Colonic mucosa (tissue), 4 donors: ENCODE data around the gene PYGO2. TPM values are rescaled to one million over a fixed set of nuclear protein-coding genes. Genes with fewer than 3 reads are reported as not detected.
A peak's percentile ranks its signal among the peaks of the same experiment; 100 is the strongest.

Experiments used
- DNase-seq: peaks from one replicate; pipeline ENCODE4 v3.0.0-alpha.2; 2020
- H3K27ac ChIP-seq: fragments of 200-600 bp; one replicate; pipeline ENCODE4 v1.8.0; 2021
- H3K27me3 ChIP-seq: fragments of 200-600 bp; one replicate; pipeline ENCODE4 v1.8.0; 2021
- H3K36me3 ChIP-seq: fragments of 200-600 bp; one replicate; pipeline ENCODE4 v1.8.0; 2021
- H3K4me1 ChIP-seq: fragments of 200-600 bp; one replicate; pipeline ENCODE4 v1.8.0; 2021; ENCODE audit warnings: mild to moderate bottlenecking
- H3K4me3 ChIP-seq: fragments of 200-600 bp; one replicate; pipeline ENCODE4 v1.8.0; 2021
- H3K9ac ChIP-seq, 2 donors: one replicate each; pipeline ENCODE4 v1.7.0; 2013; ENCODE audit warnings: control low read depth in 2 of 2, low read depth in 2 of 2, low read length in 2 of 2
- H3K9me3 ChIP-seq: fragments of 200-600 bp; one replicate; pipeline ENCODE4 v1.8.0; 2021
- intact Hi-C: fragments of 100-400 bp; cut with DNase I; formaldehyde crosslinking; loops from one replicate; pipeline ENCODE4 v1.14.1; 2022
- total RNA-seq, 2 donors: library from RNA; stranded (reverse); fragmentation: NEBNext Ultra II Directional in 1 of 2; extraction: Animal tissue kit (Norgen Biotek cat#: 25700) in 1 of 2; gene quantifications; one replicate each; pipeline ENCODE4 v1.2.1, GENCODE V29; 2021
- TF ChIP-seq, protein P1 (sequence below): fragments of 200-600 bp; IDR thresholded peaks from one replicate; pipeline ENCODE4 v1.8.0; 2022; ENCODE audit warnings: antibody characterized with exemption, mild to moderate bottlenecking
- donor health status: healthy.
- donor health status: DM: no; HTN: no; CAD: no.
- donor health status: DM: no; HTN: no; CAD: no.

Gene PYGO2
- total RNA-seq, 2 donors from 2014 or later: 25.8 to 33.8 TPM

- H3K36me3 ChIP-seq: no peaks in the 10 kb centered on the region
- peak overlapping the region; percentile 71 to 100 for H3K9ac ChIP-seq
- intact Hi-C loops: no loop called here
Measured at GRCh38 chr1:155008015-155008941, 46.7 kb upstream of the PYGO2 start.

DNA sequence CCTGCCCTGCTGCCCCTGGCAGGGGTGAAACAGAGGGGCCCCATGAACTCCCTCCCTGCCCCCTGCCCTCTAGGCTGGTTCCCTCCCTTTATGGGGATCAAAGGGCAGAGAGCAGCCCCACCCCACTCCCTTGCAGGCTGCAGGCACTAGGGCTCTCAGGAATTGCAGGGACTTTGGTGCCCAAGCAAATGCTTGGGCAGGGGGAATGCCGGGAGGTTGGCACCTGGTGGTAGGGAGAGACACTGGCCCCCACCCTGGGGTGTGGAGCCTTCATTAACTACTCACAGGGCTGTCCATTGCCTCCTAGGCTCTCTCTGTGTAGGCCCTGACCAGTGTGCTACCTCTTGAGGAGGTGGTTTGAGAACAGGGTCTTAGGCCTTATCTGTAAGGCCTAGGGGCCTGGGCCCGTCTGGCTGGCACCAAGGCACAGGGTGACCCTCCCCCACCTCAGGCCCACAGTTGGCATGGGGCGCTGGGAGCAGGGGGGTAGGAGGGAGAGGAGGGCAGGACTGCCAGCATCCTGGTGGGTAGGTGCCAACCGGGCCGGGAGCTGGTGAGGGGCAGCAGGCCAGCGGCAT, 45.8 kb upstream of the PYGO2 start:
- Histone ChIP-seq H3K27ac (peak overlapping the region; percentile 94), H3K27me3 (no peaks in the 10 kb centered on the region), H3K36me3 (no peaks in the 10 kb centered on the region), H3K9me3 (no peaks in the 10 kb centered on the region), H3K4me1 (peaks cover 47% of the 10 kb centered on the region), H3K4me3 (peak overlapping the region; percentile 41), H3K9ac (peak overlapping the region; percentile 61 to 100)
- DNase-seq: peak; percentile 93
- intact Hi-C loops: no loop called here
- TF ChIP-seq, protein P1, sequence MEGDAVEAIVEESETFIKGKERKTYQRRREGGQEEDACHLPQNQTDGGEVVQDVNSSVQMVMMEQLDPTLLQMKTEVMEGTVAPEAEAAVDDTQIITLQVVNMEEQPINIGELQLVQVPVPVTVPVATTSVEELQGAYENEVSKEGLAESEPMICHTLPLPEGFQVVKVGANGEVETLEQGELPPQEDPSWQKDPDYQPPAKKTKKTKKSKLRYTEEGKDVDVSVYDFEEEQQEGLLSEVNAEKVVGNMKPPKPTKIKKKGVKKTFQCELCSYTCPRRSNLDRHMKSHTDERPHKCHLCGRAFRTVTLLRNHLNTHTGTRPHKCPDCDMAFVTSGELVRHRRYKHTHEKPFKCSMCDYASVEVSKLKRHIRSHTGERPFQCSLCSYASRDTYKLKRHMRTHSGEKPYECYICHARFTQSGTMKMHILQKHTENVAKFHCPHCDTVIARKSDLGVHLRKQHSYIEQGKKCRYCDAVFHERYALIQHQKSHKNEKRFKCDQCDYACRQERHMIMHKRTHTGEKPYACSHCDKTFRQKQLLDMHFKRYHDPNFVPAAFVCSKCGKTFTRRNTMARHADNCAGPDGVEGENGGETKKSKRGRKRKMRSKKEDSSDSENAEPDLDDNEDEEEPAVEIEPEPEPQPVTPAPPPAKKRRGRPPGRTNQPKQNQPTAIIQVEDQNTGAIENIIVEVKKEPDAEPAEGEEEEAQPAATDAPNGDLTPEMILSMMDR: no peak

More at GRCh38 chr1:155008015-155008941, 46.7 kb upstream of the PYGO2 start:
- Histone ChIP-seq H3K27me3 (no peaks in the 10 kb centered on the region), H3K27ac (peak overlapping the region; percentile 94), H3K4me1 (peaks cover 57% of the 10 kb centered on the region), H3K9me3 (no peaks in the 10 kb centered on the region), H3K4me3 (peak overlapping the region; percentile 41)
- TF ChIP-seq, protein P1: no peak
- peak; percentile 76 for DNase-seq

DNA sequence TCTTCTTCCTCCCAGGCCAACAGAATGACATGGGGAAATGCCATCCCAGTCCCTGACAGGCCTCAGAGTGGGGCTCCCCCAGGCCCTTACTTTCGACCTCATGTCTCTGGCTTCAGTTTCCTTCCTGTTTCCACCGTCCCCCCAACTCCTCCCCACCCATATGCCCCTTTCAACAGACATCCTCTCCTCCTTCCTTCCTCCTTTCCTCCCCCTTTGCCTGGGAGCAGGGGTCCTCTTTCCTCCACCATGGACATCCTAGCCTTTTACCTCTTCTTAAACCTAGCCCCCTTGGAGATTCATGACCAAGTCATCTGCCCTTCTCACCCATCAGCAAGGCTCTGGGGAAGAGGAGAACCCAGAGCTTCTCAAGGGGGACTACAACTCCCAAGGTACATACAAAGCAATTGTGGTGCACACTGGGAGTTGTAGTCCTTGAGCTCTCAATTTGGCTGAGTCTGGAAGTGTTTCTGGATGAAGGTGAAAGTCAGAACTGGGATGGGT, 45.1 kb upstream of the PYGO2 start:
- Histone ChIP-seq H3K36me3 (no peaks in the 10 kb centered on the region), H3K4me1 (peaks cover 40% of the 10 kb centered on the region), H3K27ac (peak overlapping the region; percentile 94), H3K27me3 (no peaks in the 10 kb centered on the region), H3K9me3 (no peaks in the 10 kb centered on the region), H3K9ac (peak overlapping the region; percentile 1 to 100), H3K4me3 (no peak overlapping the region)
- DNase-seq: no peak
- intact Hi-C loops: no loop called here
- TF ChIP-seq, protein P1: no peak

- DNase-seq: peak; percentile 91
- Histone ChIP-seq H3K4me1 (peaks cover 29% of the 10 kb centered on the region), H3K36me3 (no peaks in the 10 kb centered on the region), H3K4me3 (peak overlapping the region; percentile 83), H3K9ac (peak overlapping the region; percentile 97 to 100), H3K9me3 (no peaks in the 10 kb centered on the region), H3K27ac (peak overlapping the region; percentile 94), H3K27me3 (no peaks in the 10 kb centered on the region)
- intact Hi-C loops: no loop called here
- TF ChIP-seq, protein P1: no peak
Measured at GRCh38 chr1:155005076-155006011, 43.8 kb upstream of the PYGO2 start.
